SK-N-MC (cell line): ENCODE results near the gene RNU1-4.
"Not testable (repeated sequence)": the region's sequence is repeated elsewhere in the genome, so short reads cannot be mapped to it uniquely, and the experiment has no call there.

ENCODE experiments used
- DNase-seq: peaks from one replicate; pipeline ENCODE4 v3.0.0-alpha.2; 2011; ENCODE audit warnings: low read depth, low spot score
- H3K27ac ChIP-seq: fragments of 200-600 bp; sonication (generic); 2 replicates; pipeline ENCODE4 v1.5.1; 2016; ENCODE audit warnings: mixed run types
- H3K36me3 ChIP-seq: fragments of 200-600 bp; sonication (generic); 2 replicates; pipeline ENCODE4 v1.6.1; 2017; ENCODE audit warnings: antibody characterized with exemption, low read length, mixed read lengths; ENCODE audit not compliant: insufficient read depth
- H3K4me3 ChIP-seq: fragments of 200-600 bp; sonication (generic); 2 replicates; pipeline ENCODE4 v1.5.1; 2016
- H3K9ac ChIP-seq: fragments of 200-600 bp; sonication (generic); 2 replicates; pipeline ENCODE4 v1.8.0; 2017; ENCODE audit warnings: mixed run types, mixed read lengths; ENCODE audit not compliant: insufficient read length
- H3K9me3 ChIP-seq: fragments of 200-600 bp; sonication (generic); 2 replicates; pipeline ENCODE4 v1.6.1; 2017; ENCODE audit warnings: low read depth, mild to moderate bottlenecking, antibody characterized with exemption, low read length, moderate library complexity, mixed read lengths

RNU1-4 gene

GRCh38 chr1:16740047-16740964 is at the start of gene RNU1-4:
Gene RNU1-4, plus strand, starts transcription at chr1:16740516.
- not testable (repeated sequence) for H3K27ac ChIP-seq, H3K9ac ChIP-seq, H3K4me3 ChIP-seq, DNase-seq, H3K9me3 ChIP-seq, H3K36me3 ChIP-seq

GRCh38 chr1:16690971-16691682 is 49.2 kb upstream of the RNU1-4 start:
- not testable (repeated sequence) for H3K36me3 ChIP-seq, H3K27ac ChIP-seq, DNase-seq, H3K9me3 ChIP-seq, H3K4me3 ChIP-seq, H3K9ac ChIP-seq

- H3K4me3 ChIP-seq, H3K27ac ChIP-seq, H3K9me3 ChIP-seq, H3K36me3 ChIP-seq, H3K9ac ChIP-seq, DNase-seq: not testable (repeated sequence)
Measured at GRCh38 chr1:16692283-16692682, 48.0 kb upstream of the RNU1-4 start.

DNA sequence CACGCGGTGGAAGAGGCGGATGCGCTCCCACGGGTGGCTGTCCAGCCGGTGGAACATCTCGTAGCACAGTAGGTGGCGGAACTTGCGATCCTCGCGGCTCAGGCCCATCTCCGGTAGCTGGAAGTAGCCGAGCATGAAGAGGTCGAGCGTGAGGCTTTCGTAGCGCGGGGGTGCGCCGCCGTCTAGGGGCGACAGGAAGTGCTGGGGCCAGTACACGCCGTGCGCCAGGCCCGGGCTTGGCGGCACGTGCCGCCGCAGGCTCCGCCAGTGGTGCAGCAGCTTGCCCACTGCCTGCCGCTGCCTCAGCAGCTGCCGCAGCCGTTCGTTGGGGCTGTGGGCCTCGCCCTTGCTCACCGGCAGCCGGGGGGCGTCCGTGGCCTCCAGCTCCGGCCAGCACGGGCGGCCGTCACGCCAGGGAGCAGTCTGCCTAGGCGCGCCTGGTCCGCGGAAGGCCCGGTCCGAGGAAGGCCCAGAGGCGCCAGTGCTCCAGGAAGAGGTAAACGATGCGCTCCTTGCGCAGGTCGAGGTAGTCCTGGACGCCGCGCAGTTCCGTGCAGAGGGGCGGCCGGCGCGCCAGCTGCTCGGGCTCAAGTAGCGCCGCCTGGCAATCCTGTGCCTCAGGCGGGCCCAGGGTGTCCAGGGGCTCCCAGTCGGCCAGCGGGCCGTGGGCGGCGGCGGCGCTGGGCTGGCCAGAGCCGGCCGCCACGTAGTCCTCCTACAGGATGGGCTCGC is 47.4 kb upstream of the RNU1-4 start:
- H3K27ac ChIP-seq, DNase-seq, H3K4me3 ChIP-seq, H3K9ac ChIP-seq, H3K9me3 ChIP-seq, H3K36me3 ChIP-seq: not testable (repeated sequence)

DNA sequence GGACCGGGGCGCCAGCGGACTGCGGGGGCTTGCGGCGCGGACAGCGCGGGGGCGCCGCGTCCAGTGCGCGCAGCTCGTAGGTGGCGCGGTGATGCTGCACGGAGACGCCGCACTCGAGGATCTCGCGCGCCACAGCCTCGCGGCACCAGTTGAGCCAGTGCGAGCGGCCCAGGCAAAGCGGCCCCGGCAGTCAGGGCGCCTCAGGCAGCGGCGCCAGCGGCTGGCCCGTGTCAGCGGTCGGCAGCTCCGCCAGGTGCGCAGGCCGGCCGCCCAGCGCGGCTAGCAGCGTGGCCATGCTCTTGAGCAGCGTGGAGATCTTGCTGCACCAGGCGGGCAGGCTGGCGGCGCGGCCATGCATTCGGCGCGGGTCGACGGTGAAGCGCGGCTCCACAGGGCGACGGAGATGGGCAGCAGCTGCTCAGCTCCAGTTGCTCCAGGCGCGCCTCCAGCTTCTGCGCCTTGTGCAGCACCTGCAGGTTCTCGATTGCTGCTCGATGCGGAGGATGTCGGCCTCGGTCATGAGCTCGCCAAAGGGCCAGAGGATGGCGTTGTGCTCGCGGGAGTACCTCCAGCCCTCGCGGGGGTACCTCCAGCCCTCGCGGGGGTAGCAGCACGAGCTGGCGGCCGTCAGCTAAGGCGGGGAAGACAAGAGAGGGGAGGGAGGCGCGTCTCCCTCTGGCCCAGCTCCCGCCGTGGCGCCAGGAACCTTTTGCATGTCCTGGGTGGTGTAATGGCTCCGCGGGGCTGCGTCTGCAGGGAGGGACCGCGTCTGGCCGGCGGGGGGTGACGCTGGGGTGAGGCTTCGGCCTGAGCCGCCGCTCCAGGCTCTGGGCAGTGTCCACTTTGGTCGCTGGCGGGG is 46.6 kb upstream of the RNU1-4 start:
- H3K36me3 ChIP-seq, H3K4me3 ChIP-seq, H3K9ac ChIP-seq, DNase-seq, H3K27ac ChIP-seq, H3K9me3 ChIP-seq: not testable (repeated sequence)

DNA sequence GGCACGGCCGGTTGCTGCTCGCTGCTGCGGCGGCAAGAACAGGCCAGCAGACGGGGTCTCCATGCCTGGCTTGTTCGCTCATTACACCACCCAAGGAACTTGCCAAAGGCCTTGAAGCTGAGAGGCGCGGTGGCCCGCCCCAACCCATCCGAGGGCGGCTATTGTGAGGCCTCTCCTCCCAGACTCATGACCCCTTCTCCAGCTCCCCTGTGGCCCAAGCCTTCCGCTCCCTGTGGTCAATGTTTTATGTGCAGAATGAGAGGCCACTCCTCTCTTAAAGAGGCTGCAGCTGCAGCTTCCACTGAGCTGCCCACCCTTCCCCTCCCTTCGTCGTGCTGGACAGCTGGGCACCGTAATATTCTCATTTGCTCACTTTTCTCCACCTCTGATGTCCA is 46.0 kb upstream of the RNU1-4 start:
- not testable (repeated sequence) for H3K36me3 ChIP-seq, H3K9me3 ChIP-seq, H3K27ac ChIP-seq, H3K4me3 ChIP-seq, H3K9ac ChIP-seq, DNase-seq

DNA sequence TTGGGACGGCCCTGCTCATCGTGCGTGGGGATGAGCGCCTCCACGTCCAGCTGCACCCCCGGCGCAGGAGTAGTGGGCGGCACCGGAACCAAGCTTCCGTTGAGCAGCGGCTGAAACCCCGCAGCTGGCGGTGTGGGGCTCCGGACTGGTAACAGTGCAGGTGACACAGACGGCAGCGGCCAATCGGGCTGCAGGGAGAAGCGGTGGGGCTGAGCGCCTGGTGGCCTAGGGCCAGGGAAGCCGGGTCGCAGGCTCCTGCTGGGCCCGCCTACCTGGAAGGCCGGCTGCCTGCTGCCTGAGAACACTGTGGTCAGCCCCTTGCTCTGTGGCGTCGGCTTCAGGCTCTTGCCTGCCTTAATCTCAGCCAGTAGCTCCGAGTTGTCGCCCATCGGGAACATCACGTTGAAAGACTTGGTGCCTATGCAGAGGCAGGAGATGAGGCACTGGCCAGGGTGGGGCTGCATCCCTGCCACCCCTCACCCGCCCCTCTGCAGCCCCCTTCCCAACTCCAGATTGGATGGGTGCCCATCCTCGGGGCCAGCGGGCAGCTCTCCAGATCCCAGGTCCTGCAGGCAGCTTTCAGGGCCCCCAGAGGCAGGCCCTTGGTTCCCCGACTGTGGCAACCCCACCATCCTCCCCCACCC is 43.7 kb upstream of the RNU1-4 start:
- not testable (repeated sequence) for DNase-seq, H3K36me3 ChIP-seq, H3K27ac ChIP-seq, H3K9me3 ChIP-seq, H3K4me3 ChIP-seq, H3K9ac ChIP-seq

DNA sequence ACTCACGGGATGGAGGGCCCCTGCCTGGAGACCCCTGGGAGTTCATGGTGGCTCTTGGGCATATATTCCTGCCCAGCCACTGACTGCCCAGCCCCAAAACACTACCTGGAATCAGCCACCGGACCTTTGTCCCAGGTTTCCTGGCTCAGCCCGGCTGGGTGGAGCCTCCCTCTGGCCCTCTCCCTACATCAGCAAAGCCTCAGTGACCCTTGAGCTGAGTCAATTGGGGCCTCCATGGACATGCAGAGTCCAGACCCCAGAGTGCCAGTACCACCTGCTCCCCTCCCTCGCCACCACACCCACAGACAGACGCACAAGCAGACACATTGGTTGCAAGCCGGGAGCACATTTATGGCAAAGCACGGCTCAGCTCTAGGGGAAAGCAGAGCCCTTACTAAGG is 43.2 kb upstream of the RNU1-4 start:
- not testable (repeated sequence) for H3K27ac ChIP-seq, H3K4me3 ChIP-seq, H3K9me3 ChIP-seq, H3K9ac ChIP-seq, DNase-seq, H3K36me3 ChIP-seq

GRCh38 chr1:16699440-16699839 is 40.9 kb upstream of the RNU1-4 start:
- not testable (repeated sequence) for H3K4me3 ChIP-seq, H3K9me3 ChIP-seq, H3K27ac ChIP-seq, H3K9ac ChIP-seq, H3K36me3 ChIP-seq, DNase-seq

DNA sequence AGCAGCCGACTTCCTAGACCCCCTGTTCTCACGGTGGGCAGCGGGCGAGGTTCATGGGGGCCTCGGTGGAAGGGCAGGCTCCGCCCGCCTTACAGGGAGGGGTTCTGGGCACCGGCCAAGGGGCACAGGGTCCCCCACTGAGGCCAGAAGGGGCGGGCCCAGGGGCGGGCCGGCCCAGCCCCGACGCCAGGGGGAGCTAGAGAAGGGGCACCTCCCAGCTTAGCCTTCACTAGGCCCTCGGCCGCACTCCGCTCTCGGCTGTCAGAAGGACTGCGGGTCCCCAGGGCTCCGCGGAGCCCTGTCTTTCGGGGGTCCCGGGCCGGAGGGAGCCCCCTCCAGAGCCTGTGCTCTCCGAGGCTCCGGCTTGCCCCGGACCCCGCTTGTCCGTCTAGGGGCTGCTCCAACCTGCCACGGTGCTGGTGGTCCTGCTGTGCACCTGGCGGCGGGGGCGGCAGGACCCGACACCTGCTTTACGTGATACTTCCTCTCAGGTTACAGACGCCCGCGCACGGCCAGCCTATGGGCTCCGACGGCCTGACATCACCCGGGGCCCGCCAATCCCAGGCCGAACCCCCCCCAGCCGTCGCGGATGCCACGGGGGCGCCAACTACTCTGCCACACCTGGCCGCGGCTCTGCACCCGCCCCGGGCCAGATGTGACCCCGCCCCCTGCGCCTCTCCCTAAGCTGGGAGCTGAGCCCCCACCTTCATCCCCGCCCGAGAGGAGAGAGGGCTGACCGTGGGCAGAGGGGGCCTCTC is 40.0 kb upstream of the RNU1-4 start:
- H3K27ac ChIP-seq, H3K9me3 ChIP-seq, H3K36me3 ChIP-seq, DNase-seq, H3K4me3 ChIP-seq, H3K9ac ChIP-seq: not testable (repeated sequence)

DNA sequence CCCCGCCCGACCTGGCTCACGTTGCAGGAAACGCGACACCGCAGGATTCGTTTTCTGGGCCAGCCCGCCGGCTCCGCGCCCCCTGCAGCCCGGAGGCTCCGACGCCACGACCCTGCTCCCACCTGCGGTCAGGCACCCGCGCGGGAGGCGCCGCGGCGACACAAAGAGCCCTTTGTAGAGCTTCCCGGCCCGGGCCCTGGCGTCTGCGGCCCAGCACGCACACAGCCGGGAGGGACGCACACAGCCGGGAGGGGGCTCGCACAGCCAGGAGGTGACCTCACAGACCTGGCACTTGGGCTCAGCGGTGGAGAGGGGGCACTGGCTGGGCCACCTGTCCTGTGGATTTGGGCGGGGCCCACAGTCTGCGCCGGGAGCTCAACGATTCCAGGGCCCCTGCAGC is 39.1 kb upstream of the RNU1-4 start:
- not testable (repeated sequence) for H3K27ac ChIP-seq, H3K9ac ChIP-seq, H3K9me3 ChIP-seq, DNase-seq, H3K4me3 ChIP-seq, H3K36me3 ChIP-seq

- H3K36me3 ChIP-seq, H3K9ac ChIP-seq, DNase-seq, H3K9me3 ChIP-seq, H3K4me3 ChIP-seq, H3K27ac ChIP-seq: not testable (repeated sequence)
Measured at GRCh38 chr1:16702280-16702679, 38.0 kb upstream of the RNU1-4 start.

DNA sequence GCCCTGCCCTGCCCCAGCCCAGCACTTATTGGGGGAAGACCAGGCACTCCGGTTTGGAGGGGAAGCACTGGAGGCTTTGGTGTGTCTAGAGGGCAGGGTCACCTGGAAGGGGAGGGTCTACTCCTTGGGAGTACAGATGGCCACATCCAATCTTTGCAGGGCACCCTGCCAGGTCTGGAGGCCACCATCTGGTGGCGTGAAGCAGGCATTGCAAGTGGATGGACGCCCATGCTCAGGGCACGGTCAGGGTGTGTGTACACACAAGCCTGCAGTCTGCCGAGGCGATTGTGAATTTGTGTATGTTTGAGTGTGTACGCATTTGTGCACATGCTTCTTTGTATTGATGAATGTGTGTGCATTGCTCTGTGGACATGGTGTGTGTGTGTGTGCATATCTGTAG is 37.2 kb upstream of the RNU1-4 start:
- H3K9ac ChIP-seq, H3K9me3 ChIP-seq, DNase-seq, H3K27ac ChIP-seq, H3K36me3 ChIP-seq, H3K4me3 ChIP-seq: not testable (repeated sequence)
